HG02981 (cell line): ENCODE data around the gene RTTN.
"Not testable (repeated sequence)": the region's sequence is repeated elsewhere in the genome, so short reads cannot be mapped to it uniquely, and the experiment has no call there.

Experiments
- ATAC-seq: cut with Tn5 transposase; IDR thresholded peaks from one replicate; pipeline ENCODE4 v1.9.1; 2021; ENCODE audit warnings: mild to moderate bottlenecking, moderate library complexity; ENCODE audit not compliant: unreplicated experiment

RTTN gene

GRCh38 chr18:70154591-70155194 lies 50.8 kb downstream of the RTTN start:
- no peak for ATAC-seq

GRCh38 chr18:70151614-70152013 lies 53.9 kb downstream of the RTTN start:
- no peak for ATAC-seq

GRCh38 chr18:70149616-70150301 lies 55.7 kb downstream of the RTTN start:
- no peak for ATAC-seq

GRCh38 chr18:70149156-70149555 lies 56.3 kb downstream of the RTTN start:
- ATAC-seq = no peak

- ATAC-seq = no peak
Measured at GRCh38 chr18:70148039-70148938, 57.2 kb downstream of the RTTN start.

- no peak for ATAC-seq
Measured at GRCh38 chr18:70146174-70146573, 59.3 kb downstream of the RTTN start.

GRCh38 chr18:70142001-70142400 lies 63.5 kb downstream of the RTTN start:
- no peak for ATAC-seq

GRCh38 chr18:70139138-70139537 lies 66.3 kb downstream of the RTTN start:
- no peak for ATAC-seq

GRCh38 chr18:70135604-70136003 lies 69.9 kb downstream of the RTTN start:
- no peak for ATAC-seq

GRCh38 chr18:70132999-70133398 lies 72.5 kb downstream of the RTTN start:
- ATAC-seq = no peak

- no peak for ATAC-seq
Measured at GRCh38 chr18:70128271-70128670, 77.2 kb downstream of the RTTN start.

- no peak for ATAC-seq
Measured at GRCh38 chr18:70127359-70127758, 78.1 kb downstream of the RTTN start.

GRCh38 chr18:70126832-70127231 lies 78.7 kb downstream of the RTTN start:
- no peak for ATAC-seq

GRCh38 chr18:70124139-70124538 lies 81.3 kb downstream of the RTTN start:
- ATAC-seq = no peak

- ATAC-seq = no peak
Measured at GRCh38 chr18:70121842-70122241, 83.6 kb downstream of the RTTN start.

GRCh38 chr18:70116949-70117348 lies 88.5 kb downstream of the RTTN start:
- ATAC-seq = no peak

- ATAC-seq = no peak
Measured at GRCh38 chr18:70113511-70113910, 92.0 kb downstream of the RTTN start.

- ATAC-seq = no peak
Measured at GRCh38 chr18:70110678-70111077, 94.8 kb downstream of the RTTN start.

- ATAC-seq = no peak
Measured at GRCh38 chr18:70107091-70107490, 98.4 kb downstream of the RTTN start.

GRCh38 chr18:70102854-70103253 lies 102.6 kb downstream of the RTTN start:
- not testable (repeated sequence) for ATAC-seq

- no peak for ATAC-seq
Measured at GRCh38 chr18:70089858-70090257, 115.6 kb downstream of the RTTN start.

GRCh38 chr18:70086085-70086484 lies 119.4 kb downstream of the RTTN start:
- ATAC-seq = no peak
